ENCODE data around the gene HOXB5.
A peak's percentile ranks its signal among the peaks of the same experiment; 100 is the strongest.

Gene HOXB5

DNA sequence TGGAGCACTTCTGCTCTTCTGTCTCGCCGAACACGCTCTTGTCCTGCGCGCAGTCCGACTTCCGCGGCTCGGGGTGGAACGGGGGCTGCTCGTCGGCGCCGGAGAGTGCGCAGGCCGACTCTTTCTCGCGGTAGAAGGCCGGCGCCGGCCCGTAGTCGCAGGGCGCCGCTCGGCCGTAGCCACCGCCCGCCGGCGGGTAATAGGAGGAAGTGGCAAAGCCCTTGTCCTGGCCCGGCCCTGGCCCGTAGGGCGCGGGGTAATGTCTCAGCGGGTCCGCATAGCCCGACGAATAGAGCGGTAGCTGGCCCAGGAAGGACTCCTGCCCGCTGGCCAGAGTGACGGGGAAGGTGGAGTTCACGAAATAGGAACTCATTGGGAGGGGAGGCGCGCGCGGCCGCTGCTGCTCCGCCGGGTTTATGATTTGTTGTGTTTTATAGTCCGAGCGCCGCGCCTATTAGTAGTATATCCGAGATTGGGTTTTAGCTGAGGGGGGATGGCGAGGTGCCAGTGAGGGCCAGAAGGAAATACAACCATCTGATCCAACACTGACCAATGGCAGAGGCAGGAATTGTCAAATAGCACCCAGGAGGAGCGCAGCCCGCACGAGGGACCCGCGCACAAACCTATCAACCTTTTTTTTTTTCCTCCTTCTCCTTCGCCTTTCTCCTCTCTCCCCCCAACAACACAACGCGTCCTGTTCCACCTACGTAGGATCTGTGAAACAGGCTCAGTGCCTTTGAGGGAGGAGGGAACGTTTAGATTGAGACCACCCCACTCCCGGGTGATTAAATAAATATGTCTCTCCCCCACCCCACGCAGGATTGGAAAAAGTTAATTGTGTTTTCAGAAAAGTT, 4.4 kb upstream of the HOXB5 start:
- H3K79me2 ChIP-seq: no peaks in the 10 kb centered on the region
- peak overlapping the region; percentile 25 for H2AFZ ChIP-seq
- no peak overlapping the region for H3K27ac ChIP-seq
- no peaks in the 10 kb centered on the region for H3K9me3 ChIP-seq (ENCODE audit: control insufficient read depth, low read length)
- TF ChIP-seq, protein P1, sequence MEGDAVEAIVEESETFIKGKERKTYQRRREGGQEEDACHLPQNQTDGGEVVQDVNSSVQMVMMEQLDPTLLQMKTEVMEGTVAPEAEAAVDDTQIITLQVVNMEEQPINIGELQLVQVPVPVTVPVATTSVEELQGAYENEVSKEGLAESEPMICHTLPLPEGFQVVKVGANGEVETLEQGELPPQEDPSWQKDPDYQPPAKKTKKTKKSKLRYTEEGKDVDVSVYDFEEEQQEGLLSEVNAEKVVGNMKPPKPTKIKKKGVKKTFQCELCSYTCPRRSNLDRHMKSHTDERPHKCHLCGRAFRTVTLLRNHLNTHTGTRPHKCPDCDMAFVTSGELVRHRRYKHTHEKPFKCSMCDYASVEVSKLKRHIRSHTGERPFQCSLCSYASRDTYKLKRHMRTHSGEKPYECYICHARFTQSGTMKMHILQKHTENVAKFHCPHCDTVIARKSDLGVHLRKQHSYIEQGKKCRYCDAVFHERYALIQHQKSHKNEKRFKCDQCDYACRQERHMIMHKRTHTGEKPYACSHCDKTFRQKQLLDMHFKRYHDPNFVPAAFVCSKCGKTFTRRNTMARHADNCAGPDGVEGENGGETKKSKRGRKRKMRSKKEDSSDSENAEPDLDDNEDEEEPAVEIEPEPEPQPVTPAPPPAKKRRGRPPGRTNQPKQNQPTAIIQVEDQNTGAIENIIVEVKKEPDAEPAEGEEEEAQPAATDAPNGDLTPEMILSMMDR (IDR thresholded peaks at IDR 0.05): no peak
- H3K36me3 ChIP-seq (ENCODE audit: control insufficient read depth, insufficient read depth, low read length): no peaks in the 10 kb centered on the region
- peaks cover 9% of the 10 kb centered on the region for H3K27me3 ChIP-seq (ENCODE audit: control insufficient read depth, insufficient read depth, low read length)
- H3K4me1 ChIP-seq: no peaks in the 10 kb centered on the region
- H3K4me2 ChIP-seq (ENCODE audit: low read length): peak overlapping the region; percentile 91
- H3K4me3 ChIP-seq (ENCODE audit: low read depth, low read length): peak overlapping the region; percentile 76
- H3K9ac ChIP-seq: no peak overlapping the region

DNA sequence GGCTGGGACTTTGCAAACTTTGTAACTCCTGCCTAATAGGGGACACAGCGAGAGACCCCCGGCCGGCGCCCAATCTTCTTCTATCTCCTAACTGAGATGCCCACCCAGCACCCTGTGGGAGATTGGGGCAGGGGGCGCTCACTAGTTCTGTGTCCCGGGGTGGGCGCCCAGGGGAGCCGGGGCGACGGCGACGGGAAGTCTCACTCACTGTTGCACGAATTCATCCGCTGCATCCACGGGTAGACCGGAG, 3.9 kb upstream of the HOXB5 start:
- Histone ChIP-seq H2AFZ (no peak overlapping the region), H3K27me3 (ENCODE audit: control insufficient read depth, insufficient read depth, low read length) (peaks cover 9% of the 10 kb centered on the region), H3K27ac (no peak overlapping the region), H3K9ac (no peak overlapping the region), H3K4me1 (no peaks in the 10 kb centered on the region), H3K4me2 (ENCODE audit: low read length) (peak overlapping the region; percentile 91), H3K36me3 (ENCODE audit: control insufficient read depth, insufficient read depth, low read length) (no peaks in the 10 kb centered on the region), H3K79me2 (no peaks in the 10 kb centered on the region), H3K9me3 (ENCODE audit: control insufficient read depth, low read length) (no peaks in the 10 kb centered on the region), H3K4me3 (ENCODE audit: low read depth, low read length) (peak overlapping the region; percentile 76)
- TF ChIP-seq, protein P1 (IDR thresholded peaks at IDR 0.05): no peak

DNA sequence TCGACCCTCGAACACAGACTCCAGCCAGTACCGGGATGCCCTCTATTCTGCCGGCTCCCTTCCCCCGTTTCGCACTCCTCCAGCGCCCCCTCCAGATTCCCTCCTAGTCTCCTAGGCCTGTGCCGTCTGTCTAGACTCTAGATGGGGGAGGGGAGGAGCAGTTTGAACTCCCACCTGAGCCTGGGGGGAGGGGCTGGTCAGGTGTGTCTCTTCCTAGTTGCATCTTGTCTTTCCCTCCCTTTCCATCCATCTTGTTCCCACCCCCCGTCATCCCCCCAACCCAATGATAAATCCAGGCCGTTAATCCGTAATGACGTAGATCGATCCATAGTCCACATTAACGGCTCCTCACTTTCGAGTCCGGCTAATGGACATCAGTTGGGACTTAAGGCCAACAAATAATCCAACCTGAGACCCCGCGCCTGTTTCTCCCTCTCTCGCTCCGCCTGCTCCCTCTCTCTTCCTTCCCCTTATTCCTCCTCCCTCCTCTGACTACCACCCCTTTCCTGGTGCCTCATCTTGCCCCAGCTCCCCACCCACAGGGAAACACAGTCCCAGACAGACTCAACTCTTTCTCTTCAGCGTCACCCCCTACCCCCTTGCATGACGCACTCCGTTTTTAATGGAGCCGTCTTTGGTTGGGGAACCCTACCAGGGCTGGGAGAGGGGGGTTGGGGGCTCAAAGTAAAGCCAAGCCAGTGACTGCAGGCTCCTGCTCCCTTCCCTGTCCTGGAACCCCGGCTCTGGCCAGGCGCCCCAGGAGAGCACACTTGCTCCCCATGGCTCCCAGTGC, 3.4 kb upstream of the HOXB5 start:
- no peaks in the 10 kb centered on the region for H3K4me1 ChIP-seq
- TF ChIP-seq, protein P1 (IDR thresholded peaks at IDR 0.05): no peak
- H3K36me3 ChIP-seq (ENCODE audit: control insufficient read depth, insufficient read depth, low read length): no peaks in the 10 kb centered on the region
- H3K4me2 ChIP-seq (ENCODE audit: low read length): peak overlapping the region; percentile 4
- H3K27ac ChIP-seq: no peak overlapping the region
- H3K9me3 ChIP-seq (ENCODE audit: control insufficient read depth, low read length): no peaks in the 10 kb centered on the region
- H3K9ac ChIP-seq: no peak overlapping the region
- H3K79me2 ChIP-seq: no peaks in the 10 kb centered on the region
- peak overlapping the region; percentile 76 for H3K4me3 ChIP-seq (ENCODE audit: low read depth, low read length)
- peaks cover 9% of the 10 kb centered on the region for H3K27me3 ChIP-seq (ENCODE audit: control insufficient read depth, insufficient read depth, low read length)
- H2AFZ ChIP-seq: no peak overlapping the region

DNA sequence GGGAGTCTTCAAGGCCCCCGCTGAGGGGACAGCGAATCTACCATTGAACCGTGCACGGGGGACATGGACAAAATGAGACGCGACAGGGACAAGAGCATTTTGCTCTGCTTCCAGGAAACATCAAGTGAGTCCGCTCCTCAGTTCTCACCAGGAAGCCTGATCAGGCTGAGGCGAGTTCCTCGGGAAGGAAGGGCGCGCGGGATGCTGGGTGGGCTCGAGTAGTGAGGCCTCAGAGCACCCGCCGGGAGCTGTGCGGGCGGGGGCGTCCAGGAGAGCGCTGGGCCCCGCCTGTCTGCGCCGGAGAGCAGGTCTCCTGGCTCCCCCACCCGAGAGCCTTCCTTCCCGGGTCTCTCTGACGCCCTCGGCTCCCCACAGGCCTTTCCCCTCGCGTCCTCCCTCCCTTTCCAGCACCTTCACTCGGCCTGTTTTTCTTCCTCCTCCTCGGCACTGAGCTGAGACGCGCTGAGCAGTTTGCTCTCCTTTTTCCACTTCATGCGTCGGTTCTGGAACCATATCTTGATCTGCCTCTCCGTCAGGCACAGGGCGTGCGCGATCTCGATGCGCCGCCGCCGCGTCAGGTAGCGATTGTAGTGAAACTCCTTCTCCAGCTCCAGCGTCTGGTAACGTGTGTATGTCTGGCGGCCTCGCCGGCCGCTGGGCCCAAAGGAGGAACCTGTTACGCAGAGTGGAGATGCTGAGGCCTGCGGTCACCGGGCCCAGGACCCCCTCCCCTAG, 2.6 kb upstream of the HOXB5 start:
- no peak overlapping the region for H3K27ac ChIP-seq
- TF ChIP-seq, protein P1 (IDR thresholded peaks at IDR 0.05): no peak
- H3K4me3 ChIP-seq (ENCODE audit: low read depth, low read length): peak overlapping the region; percentile 76
- H2AFZ ChIP-seq: peak overlapping the region; percentile 3
- H3K4me2 ChIP-seq (ENCODE audit: low read length): peak overlapping the region; percentile 4
- peaks cover 6% of the 10 kb centered on the region for H3K27me3 ChIP-seq (ENCODE audit: control insufficient read depth, insufficient read depth, low read length)
- no peak overlapping the region for H3K9ac ChIP-seq
- H3K4me1 ChIP-seq: no peaks in the 10 kb centered on the region
- no peaks in the 10 kb centered on the region for H3K36me3 ChIP-seq (ENCODE audit: control insufficient read depth, insufficient read depth, low read length)
- H3K79me2 ChIP-seq: no peaks in the 10 kb centered on the region
- no peaks in the 10 kb centered on the region for H3K9me3 ChIP-seq (ENCODE audit: control insufficient read depth, low read length)

Data from parathyroid adenoma (tissue), 2 donors.